Astrocyte of the spinal cord (primary cell): ENCODE data around the gene MRPL48.

Source experiments
- DNase-seq: peaks from one replicate; pipeline ENCODE4 v3.0.0; 2011; ENCODE audit warnings: low read depth, low spot score
- H3K4me3 ChIP-seq: 2 replicates; pipeline ENCODE4 v1.5.1; 2011; ENCODE audit warnings: low read depth, mild to moderate bottlenecking, low read length, moderate library complexity
- CTCF ChIP-seq: IDR thresholded peaks from 2 replicates; pipeline ENCODE4 v1.5.1; 2012; ENCODE audit warnings: low read depth, mild to moderate bottlenecking, low read length, inconsistent platforms
- in situ Hi-C: cut with HindIII; loops from 2 replicates; pipeline ENCODE4 v1.10.0; 2017; ENCODE audit warnings: low sequenced_read_pairs

MRPL48 gene

GRCh38 chr11:73869332-73869949 is 81.8 kb downstream of the MRPL48 start:
- TF ChIP-seq CTCF = no peak
- no peak for DNase-seq
- in situ Hi-C loops = no loop called here
- no peak overlapping the region for H3K4me3 ChIP-seq

GRCh38 chr11:73870261-73870660 is 82.6 kb downstream of the MRPL48 start:
- DNase-seq = no peak
- H3K4me3 ChIP-seq = no peak overlapping the region
- in situ Hi-C loops = no loop called here
- no peak for TF ChIP-seq CTCF

GRCh38 chr11:73872749-73873357 is 85.2 kb downstream of the MRPL48 start:
- in situ Hi-C loops = no loop called here
- TF ChIP-seq CTCF = no peak
- no peak for DNase-seq
- no peak overlapping the region for H3K4me3 ChIP-seq

GRCh38 chr11:73875380-73875779 is 87.7 kb downstream of the MRPL48 start:
- in situ Hi-C loops = no loop called here
- peak overlapping the region; percentile 51 for H3K4me3 ChIP-seq
- TF ChIP-seq CTCF = no peak
- no peak for DNase-seq

- TF ChIP-seq CTCF = no peak
- in situ Hi-C loops = no loop called here
- H3K4me3 ChIP-seq = peak overlapping the region; percentile 51
- no peak for DNase-seq
These were observed 88.2 kb downstream of the MRPL48 start for GRCh38 chr11:73875840-73876239.

GRCh38 chr11:73876424-73877310 is 89.0 kb downstream of the MRPL48 start, which contains the start of the genes COA4 and PAAF1:
Gene COA4, minus strand, starts transcription at chr11:73876846. Its CDS starts 3,468 bp downstream, at chr11:73873378.
Gene PAAF1, plus strand, starts transcription at chr11:73876999. Its CDS starts 23 bp downstream, at chr11:73877022.
- TF ChIP-seq CTCF = no peak
- DNase-seq = peak; percentile 96

More at GRCh38 chr11:73876424-73877310, 89.0 kb downstream of the MRPL48 start, which contains the start of the genes COA4 and PAAF1:
- peak within 1 kb of the TSS; percentile 51 for H3K4me3 ChIP-seq
- in situ Hi-C loops = no loop called here
